ENCODE results near the gene BCL2L11. TPM values are rescaled to one million over a fixed set of nuclear protein-coding genes. Genes with fewer than 3 reads are reported as not detected.

The BCL2L11 gene
- total RNA-seq, 1 experiment from 2014 or later, result 12.6 TPM

DNA sequence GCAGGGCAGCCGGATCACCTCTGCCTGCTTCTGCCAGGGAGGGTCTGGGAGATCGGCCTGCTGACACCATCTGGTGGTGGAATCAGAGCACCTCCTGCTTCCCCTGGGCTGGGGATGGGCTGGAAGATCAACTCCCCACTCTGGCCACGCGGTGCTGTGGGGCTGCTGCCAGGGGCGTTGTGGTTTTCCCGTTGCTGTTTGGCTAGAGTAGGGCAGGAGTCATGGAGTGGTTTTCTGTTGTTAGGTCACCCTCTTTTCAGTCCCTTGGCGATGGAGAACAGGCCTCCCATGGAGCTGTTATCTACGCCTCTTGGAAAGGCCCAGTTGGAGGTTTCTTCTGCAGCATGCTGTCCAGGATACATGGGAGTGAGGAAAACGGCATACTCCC lies 15.2 kb downstream of the BCL2L11 start:
- ChIA-PET POLR2A (ENCODE audit: low non-redundant PET) (no interaction called here), CTCF (no interaction called here)
- Histone ChIP-seq H3K27me3 (replicated peaks; ENCODE audit: insufficient read depth, low read depth, low read length, poor library complexity) (no peaks in the 10 kb centered on the region), H3K4me3 (ENCODE audit: low read depth, low read length, poor library complexity, severe bottlenecking) (no peak overlapping the region), H3K9me3 (ENCODE audit: low read depth, low read length, poor library complexity, severe bottlenecking) (no peaks in the 10 kb centered on the region), H3K4me1 (ENCODE audit: insufficient read depth, low read length, poor library complexity, severe bottlenecking) (no peaks in the 10 kb centered on the region), H3K36me3 (ENCODE audit: insufficient read depth, low read length, poor library complexity, severe bottlenecking) (no peaks in the 10 kb centered on the region), H3K27ac (ENCODE audit: low read depth, low read length, poor library complexity, severe bottlenecking) (no peak overlapping the region)
- no TSS peak for BruUV-seq (replicated peaks)
- no peak for TF ChIP-seq EZH2 (IDR thresholded peaks at IDR 0.05; ENCODE audit: borderline replicate concordance, low read depth, low read length, poor library complexity, severe bottlenecking)
- TF ChIP-seq, protein P1, sequence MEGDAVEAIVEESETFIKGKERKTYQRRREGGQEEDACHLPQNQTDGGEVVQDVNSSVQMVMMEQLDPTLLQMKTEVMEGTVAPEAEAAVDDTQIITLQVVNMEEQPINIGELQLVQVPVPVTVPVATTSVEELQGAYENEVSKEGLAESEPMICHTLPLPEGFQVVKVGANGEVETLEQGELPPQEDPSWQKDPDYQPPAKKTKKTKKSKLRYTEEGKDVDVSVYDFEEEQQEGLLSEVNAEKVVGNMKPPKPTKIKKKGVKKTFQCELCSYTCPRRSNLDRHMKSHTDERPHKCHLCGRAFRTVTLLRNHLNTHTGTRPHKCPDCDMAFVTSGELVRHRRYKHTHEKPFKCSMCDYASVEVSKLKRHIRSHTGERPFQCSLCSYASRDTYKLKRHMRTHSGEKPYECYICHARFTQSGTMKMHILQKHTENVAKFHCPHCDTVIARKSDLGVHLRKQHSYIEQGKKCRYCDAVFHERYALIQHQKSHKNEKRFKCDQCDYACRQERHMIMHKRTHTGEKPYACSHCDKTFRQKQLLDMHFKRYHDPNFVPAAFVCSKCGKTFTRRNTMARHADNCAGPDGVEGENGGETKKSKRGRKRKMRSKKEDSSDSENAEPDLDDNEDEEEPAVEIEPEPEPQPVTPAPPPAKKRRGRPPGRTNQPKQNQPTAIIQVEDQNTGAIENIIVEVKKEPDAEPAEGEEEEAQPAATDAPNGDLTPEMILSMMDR (conservative IDR thresholded peaks at IDR 0.05; ENCODE audit: low read depth, low read length), result no peak
- intact Hi-C loops (cut with micrococcal nuclease; ENCODE audit: unreplicated experiment), result no loop called here
- no peak for DNase-seq (ENCODE audit: low spot score)

DNA sequence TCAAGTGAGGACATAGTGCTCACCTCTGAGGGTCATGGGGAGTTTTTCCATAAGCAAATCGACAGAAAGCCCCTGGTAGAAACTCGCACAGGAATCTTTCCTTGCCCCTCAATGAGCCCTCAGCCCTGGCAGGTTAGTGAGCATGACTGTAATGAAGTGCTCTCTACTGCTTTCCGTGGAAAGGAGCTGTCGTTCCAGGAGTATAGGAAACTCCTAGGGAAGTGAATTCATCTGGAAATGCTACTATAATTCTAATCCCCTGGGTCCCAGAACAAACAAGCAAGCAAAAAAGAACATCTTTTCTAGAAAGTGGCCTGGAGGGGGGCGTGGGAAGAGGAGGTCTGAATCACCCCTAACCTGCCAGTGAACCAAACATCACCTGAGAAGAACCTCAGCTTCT lies 18.1 kb downstream of the BCL2L11 start:
- intact Hi-C loops (cut with micrococcal nuclease; ENCODE audit: unreplicated experiment), result no loop called here
- POLR2A ChIA-PET (ENCODE audit: low non-redundant PET), result no interaction called here
- no peaks in the 10 kb centered on the region for H3K27me3 ChIP-seq (replicated peaks; ENCODE audit: insufficient read depth, low read depth, low read length, poor library complexity)
- no peak overlapping the region for H3K4me3 ChIP-seq (ENCODE audit: low read depth, low read length, poor library complexity, severe bottlenecking)
- DNase-seq (ENCODE audit: low spot score), result no peak
- TF ChIP-seq, protein P1 (conservative IDR thresholded peaks at IDR 0.05; ENCODE audit: low read depth, low read length), result no peak
- no peak for TF ChIP-seq EZH2 (IDR thresholded peaks at IDR 0.05; ENCODE audit: borderline replicate concordance, low read depth, low read length, poor library complexity, severe bottlenecking)
- peaks cover 12% of the 10 kb centered on the region for H3K4me1 ChIP-seq (ENCODE audit: insufficient read depth, low read length, poor library complexity, severe bottlenecking)
- no peaks in the 10 kb centered on the region for H3K9me3 ChIP-seq (ENCODE audit: low read depth, low read length, poor library complexity, severe bottlenecking)
- BruUV-seq (replicated peaks), result no TSS peak
- H3K36me3 ChIP-seq (ENCODE audit: insufficient read depth, low read length, poor library complexity, severe bottlenecking), result no peaks in the 10 kb centered on the region
- H3K27ac ChIP-seq (ENCODE audit: low read depth, low read length, poor library complexity, severe bottlenecking), result no peak overlapping the region
- CTCF ChIA-PET, result no interaction called here

DNA sequence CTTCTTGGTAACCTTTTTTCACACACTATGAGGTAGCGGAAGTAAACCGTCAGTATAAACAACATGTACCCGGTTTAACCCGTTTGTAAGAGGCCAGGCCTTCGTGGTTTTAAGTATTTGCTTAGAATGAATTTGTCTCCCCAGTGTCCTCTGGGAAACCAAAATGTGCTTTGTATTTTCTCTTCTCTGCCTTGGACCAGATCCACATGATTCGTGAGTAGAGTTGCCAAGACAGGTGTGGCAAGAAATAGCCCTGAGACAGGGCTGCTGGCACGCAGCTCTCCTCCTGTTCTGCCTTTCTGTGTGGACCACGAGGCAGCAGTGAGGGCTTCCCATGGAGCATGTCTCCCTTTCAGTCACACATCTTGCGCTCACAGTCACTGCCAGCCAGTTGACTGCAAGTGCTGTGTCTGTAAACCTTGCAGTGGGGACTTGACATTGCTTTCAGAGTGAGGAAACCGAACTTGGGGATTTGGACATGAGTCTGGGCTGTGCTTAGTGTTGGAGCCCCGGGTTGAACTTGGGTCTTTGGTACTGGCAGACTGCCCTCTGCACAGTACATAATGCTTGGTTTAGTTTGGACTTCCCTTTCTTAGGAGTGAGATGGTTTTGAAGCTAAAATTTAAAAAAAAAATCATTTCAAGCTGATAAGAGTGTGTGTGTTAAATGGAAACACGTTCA lies 19.1 kb downstream of the BCL2L11 start:
- ChIA-PET POLR2A (ENCODE audit: low non-redundant PET) (no interaction called here), CTCF (no interaction called here)
- H3K27ac ChIP-seq (ENCODE audit: low read depth, low read length, poor library complexity, severe bottlenecking), result no peak overlapping the region
- intact Hi-C loops (cut with micrococcal nuclease; ENCODE audit: unreplicated experiment), result no loop called here
- BruUV-seq (replicated peaks), result no TSS peak
- peaks cover 15% of the 10 kb centered on the region for H3K4me1 ChIP-seq (ENCODE audit: insufficient read depth, low read length, poor library complexity, severe bottlenecking)
- H3K36me3 ChIP-seq (ENCODE audit: insufficient read depth, low read length, poor library complexity, severe bottlenecking), result no peaks in the 10 kb centered on the region
- H3K4me3 ChIP-seq (ENCODE audit: low read depth, low read length, poor library complexity, severe bottlenecking), result no peak overlapping the region
- H3K9me3 ChIP-seq (ENCODE audit: low read depth, low read length, poor library complexity, severe bottlenecking), result no peaks in the 10 kb centered on the region
- H3K27me3 ChIP-seq (replicated peaks; ENCODE audit: insufficient read depth, low read depth, low read length, poor library complexity), result no peaks in the 10 kb centered on the region
- DNase-seq (ENCODE audit: low spot score), result no peak
- TF ChIP-seq, protein P1 (conservative IDR thresholded peaks at IDR 0.05; ENCODE audit: low read depth, low read length), result no peak
- no peak for TF ChIP-seq EZH2 (IDR thresholded peaks at IDR 0.05; ENCODE audit: borderline replicate concordance, low read depth, low read length, poor library complexity, severe bottlenecking)
